HG02678 (cell line): ENCODE results near the gene TPD52L2.
"Not testable (repeated sequence)": the region's sequence is repeated elsewhere in the genome, so short reads cannot be mapped to it uniquely, and the experiment has no call there.

Source experiments
- ATAC-seq: cut with Tn5 transposase; IDR thresholded peaks from one replicate; pipeline ENCODE4 v1.9.1; 2021; ENCODE audit warnings: mild to moderate bottlenecking, moderate library complexity; ENCODE audit not compliant: unreplicated experiment

TPD52L2 gene

GRCh38 chr20:63835021-63835858 is 29.8 kb upstream of the TPD52L2 start:
- no peak for ATAC-seq

GRCh38 chr20:63836458-63837344 is 28.4 kb upstream of the TPD52L2 start:
- no peak for ATAC-seq

- ATAC-seq: no peak
These were observed 27.6 kb upstream of the TPD52L2 start for GRCh38 chr20:63837479-63837878.

GRCh38 chr20:63839620-63840019 is 25.4 kb upstream of the TPD52L2 start:
- ATAC-seq: no peak

GRCh38 chr20:63840405-63840828 is 24.7 kb upstream of the TPD52L2 start:
- ATAC-seq: no peak

GRCh38 chr20:63842258-63842657 is 22.8 kb upstream of the TPD52L2 start:
- ATAC-seq: no peak

- ATAC-seq: no peak
These were observed 21.8 kb upstream of the TPD52L2 start for GRCh38 chr20:63843222-63843621.

- ATAC-seq: no peak
These were observed 21.3 kb upstream of the TPD52L2 start for GRCh38 chr20:63843778-63844177.

- no peak for ATAC-seq
These were observed 20.5 kb upstream of the TPD52L2 start for GRCh38 chr20:63844511-63844991.

- ATAC-seq: no peak
These were observed 18.8 kb upstream of the TPD52L2 start for GRCh38 chr20:63846128-63846771.

- ATAC-seq: no peak
These were observed 18.2 kb upstream of the TPD52L2 start for GRCh38 chr20:63846888-63847236.

GRCh38 chr20:63847237-63848002 is 17.6 kb upstream of the TPD52L2 start:
- ATAC-seq: no peak

- no peak for ATAC-seq
These were observed 16.8 kb upstream of the TPD52L2 start for GRCh38 chr20:63848003-63848911.

GRCh38 chr20:63850689-63851547 is 14.2 kb upstream of the TPD52L2 start:
- ATAC-seq: peak; percentile 82

GRCh38 chr20:63851548-63851943 is 13.5 kb upstream of the TPD52L2 start:
- ATAC-seq: not testable (repeated sequence)

GRCh38 chr20:63853733-63854068 is 11.4 kb upstream of the TPD52L2 start:
- ATAC-seq: not testable (repeated sequence)

GRCh38 chr20:63854069-63854765 is 10.9 kb upstream of the TPD52L2 start:
- ATAC-seq: no peak

- no peak for ATAC-seq
These were observed 10.2 kb upstream of the TPD52L2 start for GRCh38 chr20:63854766-63855362.
